ENCODE results near the gene SFRP5.
A peak's percentile ranks its signal among the peaks of the same experiment; 100 is the strongest.

SFRP5 gene

GRCh38 chr10:97738616-97739015 lies 33.2 kb downstream of the SFRP5 start:
- H3K36me3 Mint-ChIP-seq: peaks cover 32% of the 10 kb centered on the region
- peaks cover 54% of the 10 kb centered on the region for H3K4me1 Mint-ChIP-seq
- peaks cover 2% of the 10 kb centered on the region for H3K9me3 Mint-ChIP-seq
- ATAC-seq: no peak
- peak overlapping the region; percentile 88 for H3K27ac Mint-ChIP-seq
- peak overlapping the region; percentile 88 for H3K4me3 Mint-ChIP-seq
- H3K27me3 Mint-ChIP-seq: no peaks in the 10 kb centered on the region

GRCh38 chr10:97737770-97738265 lies 34.0 kb downstream of the SFRP5 start:
- Mint-ChIP-seq H3K27ac (peak overlapping the region; percentile 88), H3K4me3 (peak overlapping the region; percentile 88), H3K4me1 (peaks cover 54% of the 10 kb centered on the region), H3K27me3 (no peaks in the 10 kb centered on the region), H3K36me3 (peaks cover 25% of the 10 kb centered on the region), H3K9me3 (peaks cover 2% of the 10 kb centered on the region)
- no peak for ATAC-seq

DNA sequence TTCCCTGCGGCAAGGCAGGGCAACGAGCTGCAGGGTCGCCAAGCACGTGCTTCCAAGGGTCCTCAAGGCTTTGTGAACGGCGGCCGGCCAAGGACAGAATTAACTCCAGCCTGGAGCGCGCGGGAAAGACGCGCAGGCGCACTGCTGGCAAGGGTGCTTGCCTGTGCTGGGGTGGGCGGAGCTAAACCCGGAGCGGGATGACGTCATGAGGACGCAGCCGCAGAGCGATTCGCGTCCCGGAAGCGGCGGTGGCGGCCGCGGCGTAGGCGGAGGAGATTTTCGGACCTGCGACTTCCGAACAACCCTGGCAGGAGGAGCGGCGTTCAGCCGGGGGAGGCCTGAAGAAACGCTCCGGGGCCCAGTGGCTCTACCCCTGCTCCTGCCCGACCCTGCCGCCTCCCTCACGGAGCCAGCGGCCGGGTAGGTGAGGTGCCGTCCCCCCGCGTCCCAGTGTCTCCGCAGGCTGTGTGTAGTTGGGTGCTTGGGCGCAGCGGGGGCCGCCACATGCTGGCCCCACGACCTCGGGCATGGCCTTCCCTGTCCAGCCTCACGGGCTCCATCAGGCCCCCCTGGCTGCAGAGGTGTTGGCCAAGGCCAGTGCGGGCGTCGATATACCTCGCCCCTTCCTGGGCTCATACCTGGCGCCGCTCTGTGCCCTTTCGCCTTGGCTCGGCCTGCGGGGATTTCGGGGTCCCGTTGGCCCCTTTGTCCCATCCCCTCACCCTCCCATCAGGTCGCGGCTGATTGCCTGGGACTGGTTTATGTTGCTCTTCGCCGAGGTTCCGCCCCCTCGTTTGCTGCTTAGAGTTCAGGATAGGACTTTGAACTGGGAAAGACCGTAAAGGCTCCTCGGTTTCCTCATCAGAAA lies 34.7 kb downstream of the SFRP5 start, which contains the start of gene ZFYVE27:
Gene ZFYVE27 (plus strand): TSS at position 227 of the 868 bp plus-strand sequence. CDS start 1,350 bp downstream, outside the sequence.
- ATAC-seq: peak; percentile 92
- Mint-ChIP-seq H3K27ac (peak within 1 kb of the TSS; percentile 88), H3K27me3 (no peaks in the 10 kb centered on the region), H3K36me3 (peaks cover 21% of the 10 kb centered on the region), H3K9me3 (peaks cover 2% of the 10 kb centered on the region), H3K4me1 (peaks cover 53% of the 10 kb centered on the region), H3K4me3 (peak within 1 kb of the TSS; percentile 88)

- Mint-ChIP-seq H3K4me3 (peak overlapping the region; percentile 88), H3K27me3 (no peaks in the 10 kb centered on the region), H3K36me3 (peaks cover 17% of the 10 kb centered on the region), H3K4me1 (peaks cover 48% of the 10 kb centered on the region), H3K9me3 (peaks cover 2% of the 10 kb centered on the region), H3K27ac (peak overlapping the region; percentile 88)
- ATAC-seq: peak; percentile 68
These were observed 35.3 kb downstream of the SFRP5 start for GRCh38 chr10:97736403-97736901.

GRCh38 chr10:97734021-97734420 lies 37.8 kb downstream of the SFRP5 start:
- Mint-ChIP-seq H3K27me3 (peaks cover 17% of the 10 kb centered on the region), H3K4me3 (no peak overlapping the region), H3K9me3 (peaks cover 2% of the 10 kb centered on the region), H3K27ac (no peak overlapping the region), H3K36me3 (no peaks in the 10 kb centered on the region), H3K4me1 (peaks cover 29% of the 10 kb centered on the region)
- ATAC-seq: no peak

GRCh38 chr10:97733256-97733655 lies 38.5 kb downstream of the SFRP5 start:
- H3K27ac Mint-ChIP-seq: no peak overlapping the region
- H3K36me3 Mint-ChIP-seq: no peaks in the 10 kb centered on the region
- peaks cover 20% of the 10 kb centered on the region for H3K27me3 Mint-ChIP-seq
- ATAC-seq: no peak
- no peak overlapping the region for H3K4me3 Mint-ChIP-seq
- peaks cover 23% of the 10 kb centered on the region for H3K4me1 Mint-ChIP-seq
- peaks cover 2% of the 10 kb centered on the region for H3K9me3 Mint-ChIP-seq

GRCh38 chr10:97732052-97732359 lies 39.8 kb downstream of the SFRP5 start:
- Mint-ChIP-seq H3K4me1 (peaks cover 15% of the 10 kb centered on the region), H3K4me3 (no peak overlapping the region), H3K27ac (no peak overlapping the region), H3K36me3 (no peaks in the 10 kb centered on the region), H3K9me3 (peaks cover 2% of the 10 kb centered on the region), H3K27me3 (peaks cover 20% of the 10 kb centered on the region)
- ATAC-seq: no peak

DNA sequence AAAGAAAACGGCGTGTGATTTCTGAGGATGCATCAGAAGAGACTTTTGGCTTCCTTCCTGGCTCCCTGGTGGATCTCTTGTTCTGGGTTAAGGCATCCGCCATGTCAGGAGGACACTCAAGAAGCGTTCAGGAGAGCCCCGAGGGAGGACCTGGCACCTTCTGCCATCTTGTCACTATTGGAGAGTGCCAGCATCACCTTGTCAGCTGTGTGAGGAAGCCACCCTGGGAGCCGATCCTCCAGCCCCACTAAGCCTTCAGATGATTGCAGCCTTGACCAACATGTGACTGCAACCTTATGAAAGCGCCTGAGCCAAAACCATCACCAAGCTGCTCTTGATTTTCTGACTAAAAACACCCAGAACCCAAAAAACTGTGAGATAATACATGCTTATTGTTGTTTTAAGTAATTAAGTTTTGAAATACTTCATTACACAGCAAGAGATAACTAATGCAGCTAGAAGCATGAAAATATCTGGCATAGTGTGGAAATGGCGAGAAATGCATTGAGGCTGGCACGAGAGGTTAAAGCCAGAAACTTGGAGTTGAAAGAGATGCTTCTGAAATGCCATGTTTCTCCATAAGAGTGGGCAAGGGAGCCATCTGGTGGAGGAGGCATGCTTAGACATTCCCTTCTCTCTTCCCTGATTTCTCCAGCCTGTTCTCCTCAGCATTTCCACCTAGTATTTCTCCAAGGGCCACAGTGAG lies 40.3 kb downstream of the SFRP5 start:
- no peak overlapping the region for H3K27ac Mint-ChIP-seq
- no peak overlapping the region for H3K4me3 Mint-ChIP-seq
- H3K4me1 Mint-ChIP-seq: peaks cover 11% of the 10 kb centered on the region
- no peak for ATAC-seq
- H3K27me3 Mint-ChIP-seq: peaks cover 20% of the 10 kb centered on the region
- H3K36me3 Mint-ChIP-seq: no peaks in the 10 kb centered on the region
- peaks cover 2% of the 10 kb centered on the region for H3K9me3 Mint-ChIP-seq

DNA sequence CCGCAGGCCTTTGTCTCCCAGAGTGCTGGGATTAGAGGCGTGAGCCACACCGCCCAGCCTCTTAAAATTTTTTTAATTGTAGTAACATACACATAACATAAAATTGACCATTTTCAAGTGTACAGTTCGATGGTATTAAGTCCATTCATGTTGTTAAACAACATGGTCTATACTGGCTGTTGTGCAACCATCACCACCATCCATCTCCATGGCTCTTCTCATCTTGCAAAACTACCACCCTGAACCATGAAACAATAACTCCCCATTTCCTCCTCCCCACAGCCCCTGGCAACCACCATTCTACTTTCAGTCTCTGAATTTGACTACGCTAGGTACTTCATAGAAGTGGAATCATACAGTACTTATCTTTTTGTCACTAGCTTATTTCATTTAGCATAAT lies 42.8 kb downstream of the SFRP5 start:
- Mint-ChIP-seq H3K36me3 (no peaks in the 10 kb centered on the region), H3K4me1 (no peaks in the 10 kb centered on the region), H3K27me3 (peaks cover 39% of the 10 kb centered on the region), H3K4me3 (no peak overlapping the region), H3K9me3 (no peaks in the 10 kb centered on the region), H3K27ac (no peak overlapping the region)
- ATAC-seq: no peak

DNA sequence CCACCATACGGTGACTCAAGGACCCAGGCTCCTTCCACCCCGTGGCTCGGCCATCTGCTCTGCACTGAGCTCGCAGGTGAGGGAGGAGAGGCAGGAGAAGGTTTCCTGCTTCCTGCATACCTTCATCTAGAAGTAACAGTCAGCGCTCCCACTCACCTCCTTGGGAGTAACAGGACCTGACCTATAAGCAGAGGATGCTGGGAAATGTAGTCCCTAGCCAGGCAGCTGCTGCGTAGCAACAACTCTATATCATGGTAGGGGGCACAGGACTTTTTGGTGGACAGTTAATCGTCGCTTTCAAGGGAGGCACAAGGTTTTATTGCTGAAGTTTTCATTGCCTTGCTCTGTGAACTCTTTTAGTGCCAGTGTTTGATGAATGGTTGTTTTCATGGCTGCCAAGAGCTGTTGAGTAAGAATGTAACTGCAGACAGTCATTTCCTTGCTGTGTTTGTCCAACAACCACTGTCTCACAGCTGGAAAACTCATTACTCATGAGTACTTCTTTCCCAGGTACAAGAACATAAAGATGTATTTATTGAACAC lies 45.1 kb downstream of the SFRP5 start:
- Mint-ChIP-seq H3K27ac (no peak overlapping the region), H3K27me3 (peaks cover 40% of the 10 kb centered on the region), H3K36me3 (no peaks in the 10 kb centered on the region), H3K9me3 (no peaks in the 10 kb centered on the region), H3K4me1 (no peaks in the 10 kb centered on the region), H3K4me3 (no peak overlapping the region)
- ATAC-seq: no peak

- Mint-ChIP-seq H3K36me3 (no peaks in the 10 kb centered on the region), H3K9me3 (no peaks in the 10 kb centered on the region), H3K27me3 (peaks cover 27% of the 10 kb centered on the region), H3K4me3 (no peak overlapping the region), H3K27ac (no peak overlapping the region), H3K4me1 (no peaks in the 10 kb centered on the region)
- ATAC-seq: no peak
These were observed 47.4 kb downstream of the SFRP5 start for GRCh38 chr10:97724341-97724941.

- ATAC-seq: no peak
- H3K9me3 Mint-ChIP-seq: no peaks in the 10 kb centered on the region
- H3K36me3 Mint-ChIP-seq: no peaks in the 10 kb centered on the region
- H3K4me1 Mint-ChIP-seq: no peaks in the 10 kb centered on the region
- no peak overlapping the region for H3K27ac Mint-ChIP-seq
- H3K27me3 Mint-ChIP-seq: peaks cover 20% of the 10 kb centered on the region
- H3K4me3 Mint-ChIP-seq: no peak overlapping the region
These were observed 48.8 kb downstream of the SFRP5 start for GRCh38 chr10:97723001-97723400.

DNA sequence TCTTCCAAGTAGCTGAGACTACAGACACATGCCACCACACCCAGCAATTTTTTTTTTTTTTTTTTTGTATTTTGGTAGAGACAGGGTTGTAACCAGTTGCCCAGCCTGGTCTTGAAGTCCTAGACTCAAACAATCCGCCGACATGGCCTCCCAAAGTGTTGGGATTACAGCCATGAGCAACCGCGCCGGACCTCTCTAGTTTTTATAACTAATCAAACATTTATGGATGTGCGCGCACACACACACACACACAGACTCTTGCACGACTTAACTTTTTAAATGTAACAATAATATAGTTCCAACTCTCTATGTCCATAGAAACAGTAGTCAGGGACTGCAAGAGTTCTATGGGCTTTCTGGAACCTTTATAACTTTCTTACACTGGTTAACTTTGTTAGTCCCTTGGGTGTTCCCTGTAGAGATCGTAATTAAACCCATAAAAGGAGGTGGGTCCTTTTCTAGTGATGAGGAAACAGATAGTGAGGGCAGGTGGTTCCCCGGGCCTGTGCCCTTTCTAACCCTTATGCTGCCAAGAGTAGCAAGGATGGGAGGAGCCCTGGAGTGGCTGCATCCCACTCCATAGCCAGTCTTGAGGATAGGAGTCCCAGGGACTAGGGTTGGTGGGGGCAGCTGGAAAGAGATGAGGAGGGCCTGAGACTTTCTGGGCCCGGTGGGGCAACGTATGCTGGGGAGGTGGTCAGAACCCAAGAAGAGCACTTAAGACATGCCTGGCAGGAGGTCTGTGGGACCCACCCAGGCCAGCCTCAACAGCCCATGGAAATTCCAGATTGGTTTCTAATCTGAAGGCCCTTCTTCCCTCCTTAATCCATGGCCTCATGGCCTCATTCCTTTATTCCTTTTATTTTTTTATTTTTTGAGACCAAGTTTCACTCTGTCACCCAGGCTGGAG lies 49.7 kb downstream of the SFRP5 start:
- H3K4me1 Mint-ChIP-seq: no peaks in the 10 kb centered on the region
- no peak overlapping the region for H3K27ac Mint-ChIP-seq
- H3K4me3 Mint-ChIP-seq: no peak overlapping the region

GRCh38 chr10:97719602-97720001 lies 52.2 kb downstream of the SFRP5 start:
- H3K4me3 Mint-ChIP-seq: no peak overlapping the region
- peaks cover 5% of the 10 kb centered on the region for H3K4me1 Mint-ChIP-seq
- peaks cover 7% of the 10 kb centered on the region for H3K27me3 Mint-ChIP-seq
- no peak overlapping the region for H3K27ac Mint-ChIP-seq
- no peak for ATAC-seq
- H3K9me3 Mint-ChIP-seq: no peaks in the 10 kb centered on the region
- no peaks in the 10 kb centered on the region for H3K36me3 Mint-ChIP-seq

More for the DNA sequence above, 49.7 kb downstream of the SFRP5 start:
- H3K9me3 Mint-ChIP-seq: no peaks in the 10 kb centered on the region
- no peak for ATAC-seq
- peaks cover 20% of the 10 kb centered on the region for H3K27me3 Mint-ChIP-seq
- no peaks in the 10 kb centered on the region for H3K36me3 Mint-ChIP-seq

All from stimulated activated memory B cell treated with anti-CD40 and anti-IgM and Interleukin-4, amounts not matched to agents 10 μg/mL and 1 μg/mL and 100 μg/mL, for 72 hours (primary cell).